Stomach smooth muscle (tissue), 2 donors: ENCODE data around the gene FN1.

Source experiments
- H3K27ac ChIP-seq: one replicate; pipeline ENCODE4 v1.7.0; 2013; ENCODE audit warnings: mild to moderate bottlenecking, low read length, inconsistent platforms
- H3K27me3 ChIP-seq, 2 donors: one replicate each; pipeline ENCODE4 v1.7.0; 2013; ENCODE audit warnings: low read length in 2 of 2; ENCODE audit not compliant: insufficient read depth in 2 of 2, control insufficient read depth in 1 of 2
- H3K36me3 ChIP-seq, 2 donors: one replicate each; pipeline ENCODE4 v1.7.0; 2013; ENCODE audit warnings: low read length in 2 of 2; ENCODE audit not compliant: control insufficient read depth in 2 of 2, insufficient read depth in 2 of 2
- H3K4me1 ChIP-seq: one replicate; pipeline ENCODE4 v1.7.0; 2013; ENCODE audit warnings: low read length; ENCODE audit not compliant: control insufficient read depth, insufficient read depth
- H3K4me3 ChIP-seq, 2 donors: one replicate each; pipeline ENCODE4 v1.7.0; 2013; ENCODE audit warnings: low read length in 2 of 2
- H3K9ac ChIP-seq, 2 donors: one replicate each; pipeline ENCODE4 v1.7.0; 2013; ENCODE audit warnings: low read length in 2 of 2, mild to moderate bottlenecking in 1 of 2
- H3K9me3 ChIP-seq, 2 donors: one replicate each; pipeline ENCODE4 v1.7.0; 2013; ENCODE audit warnings: low read length in 2 of 2; ENCODE audit not compliant: control insufficient read depth in 2 of 2
- donor health status: healthy.
- donor health status: Pancreatic carcinoma.

Gene FN1

GRCh38 chr2:215378045-215378444 lies 57.8 kb downstream of the FN1 start:
- H3K4me3 ChIP-seq, result no peak overlapping the region
- peaks cover 76 to 87% of the 10 kb centered on the region in 2 donors for H3K36me3 ChIP-seq
- no peak overlapping the region for H3K27ac ChIP-seq
- H3K27me3 ChIP-seq, result no peaks in the 10 kb centered on the region
- H3K4me1 ChIP-seq, result no peaks in the 10 kb centered on the region
- H3K9ac ChIP-seq, result no peak overlapping the region
- no peaks in the 10 kb centered on the region for H3K9me3 ChIP-seq

- H3K4me1 ChIP-seq, result no peaks in the 10 kb centered on the region
- H3K36me3 ChIP-seq, result peaks cover 71 to 91% of the 10 kb centered on the region in 2 donors
- no peak overlapping the region for H3K4me3 ChIP-seq
These were observed 58.6 kb downstream of the FN1 start for GRCh38 chr2:215377283-215377682.

GRCh38 chr2:215376103-215376780 lies 59.6 kb downstream of the FN1 start:
- Histone ChIP-seq H3K4me3 (no peak overlapping the region), H3K27me3 (no peaks in the 10 kb centered on the region), H3K9me3 (no peaks in the 10 kb centered on the region), H3K27ac (no peak overlapping the region), H3K36me3 (peaks cover 67 to 89% of the 10 kb centered on the region in 2 donors), H3K9ac (no peak overlapping the region), H3K4me1 (no peaks in the 10 kb centered on the region)

More at GRCh38 chr2:215377283-215377682, 58.6 kb downstream of the FN1 start:
- H3K27me3 ChIP-seq, result no peaks in the 10 kb centered on the region
- no peak overlapping the region for H3K27ac ChIP-seq
- no peak overlapping the region for H3K9ac ChIP-seq
- H3K9me3 ChIP-seq, result no peaks in the 10 kb centered on the region

GRCh38 chr2:215375467-215375830 lies 60.4 kb downstream of the FN1 start:
- Histone ChIP-seq H3K4me1 (no peaks in the 10 kb centered on the region), H3K27ac (no peak overlapping the region), H3K9me3 (no peaks in the 10 kb centered on the region), H3K27me3 (no peaks in the 10 kb centered on the region), H3K36me3 (peaks cover 65 to 86% of the 10 kb centered on the region in 2 donors), H3K4me3 (no peak overlapping the region), H3K9ac (no peak overlapping the region)

- H3K36me3 ChIP-seq, result peaks cover 65 to 86% of the 10 kb centered on the region in 2 donors
- H3K4me1 ChIP-seq, result no peaks in the 10 kb centered on the region
- H3K9me3 ChIP-seq, result no peaks in the 10 kb centered on the region
- no peaks in the 10 kb centered on the region for H3K27me3 ChIP-seq
- no peak overlapping the region for H3K4me3 ChIP-seq
- no peak overlapping the region for H3K27ac ChIP-seq
- no peak overlapping the region for H3K9ac ChIP-seq
These were observed 61.0 kb downstream of the FN1 start for GRCh38 chr2:215374642-215375466.

GRCh38 chr2:215374002-215374401 lies 61.9 kb downstream of the FN1 start:
- Histone ChIP-seq H3K36me3 (peaks cover 67 to 88% of the 10 kb centered on the region in 2 donors), H3K27ac (no peak overlapping the region), H3K9me3 (no peaks in the 10 kb centered on the region), H3K27me3 (no peaks in the 10 kb centered on the region), H3K4me3 (no peak overlapping the region), H3K4me1 (no peaks in the 10 kb centered on the region), H3K9ac (no peak overlapping the region)

- no peak overlapping the region for H3K9ac ChIP-seq
- H3K27me3 ChIP-seq, result no peaks in the 10 kb centered on the region
- no peak overlapping the region for H3K4me3 ChIP-seq
- H3K9me3 ChIP-seq, result no peaks in the 10 kb centered on the region
- H3K27ac ChIP-seq, result no peak overlapping the region
- H3K36me3 ChIP-seq, result peaks cover 65 to 84% of the 10 kb centered on the region in 2 donors
- no peaks in the 10 kb centered on the region for H3K4me1 ChIP-seq
These were observed 62.8 kb downstream of the FN1 start for GRCh38 chr2:215372968-215373649.

GRCh38 chr2:215371915-215372897 lies 63.7 kb downstream of the FN1 start:
- Histone ChIP-seq H3K4me3 (no peak overlapping the region), H3K27ac (no peak overlapping the region), H3K4me1 (no peaks in the 10 kb centered on the region), H3K9me3 (no peaks in the 10 kb centered on the region), H3K9ac (no peak overlapping the region), H3K27me3 (no peaks in the 10 kb centered on the region), H3K36me3 (peaks cover 67 to 86% of the 10 kb centered on the region in 2 donors)

GRCh38 chr2:215370112-215370965 lies 65.5 kb downstream of the FN1 start:
- no peaks in the 10 kb centered on the region for H3K9me3 ChIP-seq
- no peaks in the 10 kb centered on the region for H3K4me1 ChIP-seq
- no peak overlapping the region for H3K9ac ChIP-seq
- peaks cover 53 to 84% of the 10 kb centered on the region in 2 donors for H3K36me3 ChIP-seq
- H3K27ac ChIP-seq, result peak overlapping the region; percentile 13
- no peaks in the 10 kb centered on the region for H3K27me3 ChIP-seq
- no peak overlapping the region for H3K4me3 ChIP-seq
